NK-92 (cell line): ENCODE data around the gene VGLL1.

Experiments used
- DNase-seq: peaks from one replicate; lab custom pipeline; 2025; ENCODE audit not compliant: unreplicated experiment; lab: John Stamatoyannopoulos, UW

Gene VGLL1

GRCh38 chrX:136551410-136551809 lies 19.4 kb downstream of the VGLL1 start:
- no peak for DNase-seq

GRCh38 chrX:136555694-136556093 lies 23.7 kb downstream of the VGLL1 start:
- DNase-seq = no peak

GRCh38 chrX:136572030-136572429 lies 40.0 kb downstream of the VGLL1 start:
- DNase-seq = no peak

- DNase-seq = no peak
Measured at GRCh38 chrX:136574548-136574947, 42.5 kb downstream of the VGLL1 start.

- no peak for DNase-seq
Measured at GRCh38 chrX:136577552-136577951, 45.5 kb downstream of the VGLL1 start.

GRCh38 chrX:136580316-136580715 lies 48.3 kb downstream of the VGLL1 start:
- DNase-seq = no peak

- no peak for DNase-seq
Measured at GRCh38 chrX:136582624-136583023, 50.6 kb downstream of the VGLL1 start.

- no peak for DNase-seq
Measured at GRCh38 chrX:136584545-136584944, 52.5 kb downstream of the VGLL1 start.

GRCh38 chrX:136585262-136585661 lies 53.2 kb downstream of the VGLL1 start:
- no peak for DNase-seq

- no peak for DNase-seq
Measured at GRCh38 chrX:136585960-136586359, 53.9 kb downstream of the VGLL1 start.

- DNase-seq = no peak
Measured at GRCh38 chrX:136586386-136586785, 54.4 kb downstream of the VGLL1 start.

GRCh38 chrX:136587532-136587931 lies 55.5 kb downstream of the VGLL1 start:
- no peak for DNase-seq

GRCh38 chrX:136588036-136588435 lies 56.0 kb downstream of the VGLL1 start:
- DNase-seq = no peak

GRCh38 chrX:136589966-136590365 lies 58.0 kb downstream of the VGLL1 start:
- DNase-seq = no peak

- DNase-seq = no peak
Measured at GRCh38 chrX:136597356-136597755, 65.3 kb downstream of the VGLL1 start.

- no peak for DNase-seq
Measured at GRCh38 chrX:136597954-136598353, 65.9 kb downstream of the VGLL1 start.

- DNase-seq = no peak
Measured at GRCh38 chrX:136598631-136599030, 66.6 kb downstream of the VGLL1 start.

GRCh38 chrX:136600059-136600458 lies 68.0 kb downstream of the VGLL1 start:
- DNase-seq = no peak
